Fibroblast of lung (primary cell): ENCODE results near the gene SLC17A4. TPM values are rescaled to one million over a fixed set of nuclear protein-coding genes. Genes with fewer than 3 reads are reported as not detected.

Source experiments
- DNase-seq, 2 donors: peaks; one replicate each; pipeline versions ENCODE4 v3.0.0 to v3.0.0-alpha.2; 2010; ENCODE audit warnings: low read depth in 2 of 2
- H2AFZ ChIP-seq: 2 replicates; pipeline ENCODE4 v1.5.1; 2012; ENCODE audit warnings: low read length, control low read depth, inconsistent platforms
- H3K27ac ChIP-seq: 2 replicates; pipeline ENCODE4 v1.5.1; 2011; ENCODE audit warnings: low read length, control low read depth; ENCODE audit not compliant: insufficient read depth
- H3K27me3 ChIP-seq: 2 replicates; pipeline ENCODE4 v1.5.1; 2011; ENCODE audit warnings: mild to moderate bottlenecking, low read length; ENCODE audit not compliant: control insufficient read depth, insufficient read depth
- H3K36me3 ChIP-seq: 2 replicates; pipeline ENCODE4 v1.5.1; 2011; ENCODE audit warnings: low read length; ENCODE audit not compliant: control insufficient read depth, insufficient read depth
- H3K4me1 ChIP-seq: 2 replicates; pipeline ENCODE4 v1.5.1; 2011; ENCODE audit warnings: low read length; ENCODE audit not compliant: control insufficient read depth, insufficient read depth; ENCODE audit errors: extremely low read depth
- H3K4me2 ChIP-seq: 2 replicates; pipeline ENCODE4 v1.5.1; 2011; ENCODE audit warnings: low read length, control low read depth; ENCODE audit not compliant: insufficient read depth; ENCODE audit errors: extremely low read depth
- H3K4me3 ChIP-seq, 4 experiments: fragments of 200-600 bp in 1 of 4; sonication (generic) in 1 of 4; replicated peaks in 1 of 4; 2 replicates each; pipeline ENCODE4 v1.5.1; 2011 to 2016; ENCODE audit warnings: low read length in 4 of 4, low read depth in 3 of 4, mild to moderate bottlenecking in 3 of 4, control low read depth in 2 of 4, inconsistent platforms in 1 of 4, mixed read lengths in 1 of 4; ENCODE audit not compliant: insufficient read depth in 1 of 4; ENCODE audit errors: control extremely low read depth in 1 of 4
- H3K79me2 ChIP-seq: 2 replicates; pipeline ENCODE4 v1.5.1; 2012; ENCODE audit warnings: mild to moderate bottlenecking, low read length, inconsistent platforms; ENCODE audit not compliant: control insufficient read depth, insufficient read depth
- H3K9ac ChIP-seq: 2 replicates; pipeline ENCODE4 v1.5.1; 2011; ENCODE audit warnings: mild to moderate bottlenecking, low read length, control low read depth; ENCODE audit not compliant: insufficient read depth
- H3K9me3 ChIP-seq: 2 replicates; pipeline ENCODE4 v1.5.1; 2012; ENCODE audit warnings: low read depth, low read length; ENCODE audit not compliant: control insufficient read depth, insufficient read depth
- H4K20me1 ChIP-seq: 2 replicates; pipeline ENCODE4 v1.5.1; 2011; ENCODE audit warnings: low read length; ENCODE audit not compliant: control insufficient read depth, insufficient read depth; ENCODE audit errors: extremely low read depth
- CTCF ChIP-seq, 2 donors: IDR thresholded peaks in 1 of 2; conservative IDR thresholded peaks in 1 of 2; 1 replicate in 1 of 2; 2 replicates in 1 of 2; pipeline ENCODE4 v1.5.1; 2011 to 2012; ENCODE audit warnings: low read length in 2 of 2, control low read depth in 1 of 2, inconsistent platforms in 1 of 2, low read depth in 1 of 2, mild to moderate bottlenecking in 1 of 2
- EZH2 ChIP-seq: IDR thresholded peaks from 2 replicates; pipeline ENCODE4 v1.5.1; 2012; ENCODE audit warnings: low read length, control low read depth, mild to moderate bottlenecking; ENCODE audit errors: missing control alignments
- polyA plus RNA-seq, 2 donors: library from polyadenylated mRNA; depleted of rRNA in 1 of 2; stranded (reverse) in 1 of 2; unstranded in 1 of 2; fragments of >200 nt; gene quantifications; 2 replicates each; pipeline ENCODE4 v1.2.1, GENCODE V29; 2011 to 2012; ENCODE audit warnings: missing spikeins in 1 of 2
- total RNA-seq: library from RNA; depleted of rRNA; stranded (reverse); fragments of >200 nt; gene quantifications from 2 replicates; pipeline ENCODE4 v1.2.1, GENCODE V29; 2014

Gene SLC17A4
- total and polyA plus RNA-seq, 2 donors (not counting 1 experiment from before 2014, with no cell fraction given): not detected

- no peaks in the 10 kb centered on the region for H3K9me3 ChIP-seq
- no peak overlapping the region for H3K9ac ChIP-seq
- no peaks in the 10 kb centered on the region for H3K79me2 ChIP-seq
- H3K4me1 ChIP-seq: no peaks in the 10 kb centered on the region
- no peaks in the 10 kb centered on the region for H3K27me3 ChIP-seq
- H3K4me2 ChIP-seq: no peak overlapping the region
- no peak overlapping the region for H3K27ac ChIP-seq
- TF ChIP-seq CTCF (conservative IDR thresholded peaks at IDR 0.05 in 1 of 2, IDR thresholded peaks at IDR 0.05 in 1 of 2; ENCODE audit: low read depth in 1 of 2, low read length in 2 of 2) (no peak), EZH2 (no peak)
- H3K4me3 ChIP-seq: no peak overlapping the region
- H3K36me3 ChIP-seq: no peaks in the 10 kb centered on the region
- H2AFZ ChIP-seq: no peak overlapping the region
- no peak for DNase-seq
- H4K20me1 ChIP-seq: no peaks in the 10 kb centered on the region
These were observed 21.9 kb upstream of the SLC17A4 start for GRCh38 chr6:25732468-25733198.

DNA sequence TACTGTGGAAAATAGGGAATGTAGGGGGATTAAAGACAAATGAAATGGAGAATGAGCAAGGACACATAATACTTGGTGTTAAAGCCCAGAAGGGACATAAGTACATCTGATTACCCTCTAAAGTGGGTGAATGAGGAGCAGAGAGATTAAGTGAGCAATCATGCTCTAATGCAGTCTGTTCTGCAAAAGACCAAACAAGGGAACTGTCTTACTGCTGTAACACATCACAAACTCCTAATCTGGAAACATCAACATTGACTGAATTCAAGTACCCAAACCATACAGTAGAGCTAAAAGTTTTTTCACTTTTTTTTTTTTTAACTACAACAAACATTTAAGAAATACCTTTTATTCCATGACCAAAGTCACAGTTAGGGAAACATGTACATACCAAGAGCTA lies 19.3 kb upstream of the SLC17A4 start:
- Histone ChIP-seq H2AFZ (no peak overlapping the region), H3K9ac (no peak overlapping the region), H3K27ac (no peak overlapping the region)

DNA sequence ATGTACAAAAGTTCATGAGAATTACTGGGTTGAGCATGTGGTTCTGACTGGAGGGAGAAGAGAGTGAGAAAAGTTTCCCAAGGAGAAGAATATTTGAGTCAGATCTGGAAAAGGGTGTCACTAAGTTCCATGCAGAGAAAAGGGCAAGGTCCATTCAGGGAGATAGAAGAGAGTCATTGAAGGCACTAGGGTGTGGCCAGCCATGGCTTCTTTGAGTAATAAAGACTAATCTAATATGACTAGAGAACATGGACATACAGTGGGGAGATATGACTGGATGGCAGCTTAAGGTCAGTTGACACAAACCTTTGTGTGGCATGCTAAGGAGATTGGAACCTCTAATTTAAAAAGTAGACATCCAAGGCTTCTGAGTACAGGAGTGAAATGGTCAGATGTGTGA lies 10.7 kb upstream of the SLC17A4 start:
- Histone ChIP-seq H3K4me3 (no peak overlapping the region), H3K4me2 (no peak overlapping the region), H3K36me3 (no peaks in the 10 kb centered on the region), H3K4me1 (no peaks in the 10 kb centered on the region), H3K79me2 (no peaks in the 10 kb centered on the region), H3K27me3 (no peaks in the 10 kb centered on the region), H4K20me1 (no peaks in the 10 kb centered on the region), H2AFZ (no peak overlapping the region), H3K27ac (no peak overlapping the region), H3K9me3 (no peaks in the 10 kb centered on the region), H3K9ac (no peak overlapping the region)
- no peak for DNase-seq
- TF ChIP-seq CTCF (conservative IDR thresholded peaks at IDR 0.05 in 1 of 2, IDR thresholded peaks at IDR 0.05 in 1 of 2; ENCODE audit: low read depth in 1 of 2, low read length in 2 of 2) (no peak), EZH2 (no peak)

More for the DNA sequence above, 19.3 kb upstream of the SLC17A4 start:
- Histone ChIP-seq H3K9me3 (no peaks in the 10 kb centered on the region), H3K36me3 (no peaks in the 10 kb centered on the region), H3K27me3 (no peaks in the 10 kb centered on the region), H3K4me2 (no peak overlapping the region), H4K20me1 (no peaks in the 10 kb centered on the region), H3K4me3 (no peak overlapping the region), H3K79me2 (no peaks in the 10 kb centered on the region), H3K4me1 (no peaks in the 10 kb centered on the region)
- no peak for DNase-seq
- TF ChIP-seq CTCF (conservative IDR thresholded peaks at IDR 0.05 in 1 of 2, IDR thresholded peaks at IDR 0.05 in 1 of 2; ENCODE audit: low read depth in 1 of 2, low read length in 2 of 2) (no peak), EZH2 (no peak)
